Tibial nerve (tissue), 4 donors: ENCODE measurements around the gene FAM120B. TPM values are rescaled to one million over a fixed set of nuclear protein-coding genes. Genes with fewer than 3 reads are reported as not detected.

Experiments
- DNase-seq, 2 donors: peaks; one replicate each; pipeline ENCODE4 v3.0.0-alpha.2; 2019; ENCODE audit warnings: low spot score in 2 of 2
- H3K27ac ChIP-seq, 4 donors: fragments of 200-600 bp; sonication (generic) in 3 of 4; one replicate each; pipeline ENCODE4 v1.5.1; 2017 to 2019; ENCODE audit warnings: mild to moderate bottlenecking in 1 of 4
- H3K27me3 ChIP-seq, 2 donors: fragments of 200-600 bp; sonication (generic) in 1 of 2; one replicate each; pipeline versions ENCODE4 v1.5.1 to v1.6.0; 2017 to 2019
- H3K36me3 ChIP-seq, 3 donors: fragments of 200-600 bp; sonication (generic); one replicate each; pipeline ENCODE4 v1.5.1; 2018 to 2019
- H3K4me1 ChIP-seq, 4 donors: fragments of 200-600 bp; sonication (generic) in 3 of 4; one replicate each; pipeline ENCODE4 v1.5.1; 2017 to 2019
- H3K4me3 ChIP-seq, 4 donors: fragments of 200-600 bp; sonication (generic) in 3 of 4; one replicate each; pipeline ENCODE4 v1.5.1; 2017 to 2019; ENCODE audit warnings: mild to moderate bottlenecking in 1 of 4, moderate library complexity in 1 of 4
- H3K9me3 ChIP-seq, 4 donors: fragments of 200-600 bp; sonication (generic) in 3 of 4; one replicate each; pipeline ENCODE4 v1.5.1; 2017 to 2019
- CTCF ChIP-seq, 5 experiments: fragments of 200-600 bp in 3 of 5; fragments of 450-650 bp in 2 of 5; sonication (generic) in 3 of 5; IDR thresholded peaks; one replicate each; pipeline ENCODE4 v1.5.1; 2016 to 2019; ENCODE audit warnings: antibody characterized with exemption in 5 of 5, mild to moderate bottlenecking in 3 of 5, moderate library complexity in 2 of 5
- EP300 ChIP-seq, 2 donors: sonication (generic); formaldehyde crosslinking; IDR thresholded peaks; one replicate each; pipeline ENCODE4 v1.6.1; 2017; ENCODE audit warnings: antibody characterized with exemption in 2 of 2, mild to moderate bottlenecking in 1 of 2
- POLR2A ChIP-seq, 2 donors: fragments of 450-650 bp; IDR thresholded peaks; one replicate each; pipeline ENCODE4 v1.6.1; 2017; ENCODE audit warnings: antibody characterized with exemption in 2 of 2, mild to moderate bottlenecking in 2 of 2, moderate library complexity in 2 of 2
- WGBS, 2 donors: methylation state at CpG; one replicate each; pipeline ENCODE4 v1.1.5; 2018; 5-methylcytosine and 5-hydroxymethylcytosine counted together
- total RNA-seq, 4 donors: library from RNA; depleted of rRNA; stranded (reverse); fragments of >200 nt; gene quantifications; one replicate each; pipeline ENCODE4 v1.1.0, GENCODE V29; 2016

The FAM120B gene
- total RNA-seq, 4 donors from 2014 or later: 26.0 to 35.4 (median 32.1) TPM

GRCh38 chr6:170420791-170421776 lies 114.5 kb downstream of the FAM120B start:
- Histone ChIP-seq H3K27me3 (peaks cover 0 to 16% of the 10 kb centered on the region in 2 donors), H3K4me1 (no peaks in the 10 kb centered on the region), H3K9me3 (peaks cover 0 to 5% (median 0%) of the 10 kb centered on the region in 4 donors), H3K36me3 (no peaks in the 10 kb centered on the region), H3K4me3 (no peak overlapping the region), H3K27ac (no peak overlapping the region)
- DNase-seq: no peak
- 85 to 87% methylated on average over 61 to 69 of the region's 70 CpGs for WGBS, 2 donors
- TF ChIP-seq CTCF (IDR thresholded peaks at IDR 0.05): no peak
- TF ChIP-seq POLR2A (IDR thresholded peaks at IDR 0.05): no peak
- TF ChIP-seq EP300 (IDR thresholded peaks at IDR 0.05): no peak

- Histone ChIP-seq H3K27me3 (peaks cover 0 to 16% of the 10 kb centered on the region in 2 donors), H3K9me3 (peaks cover 0 to 5% (median 0%) of the 10 kb centered on the region in 4 donors), H3K36me3 (no peaks in the 10 kb centered on the region), H3K4me3 (no peak overlapping the region), H3K4me1 (no peaks in the 10 kb centered on the region), H3K27ac (no peak overlapping the region)
- DNase-seq: no peak
- 80 to 86% methylated on average over 10 of the region's 10 CpGs for WGBS, 2 donors
- no peak for TF ChIP-seq EP300 (IDR thresholded peaks at IDR 0.05)
- TF ChIP-seq POLR2A (IDR thresholded peaks at IDR 0.05): no peak
- TF ChIP-seq CTCF (IDR thresholded peaks at IDR 0.05): no peak
Observed at GRCh38 chr6:170421921-170422320, 115.4 kb downstream of the FAM120B start.

- Histone ChIP-seq H3K9me3 (peaks cover 0 to under 1% (median 0%) of the 10 kb centered on the region in 4 donors), H3K4me1 (no peaks in the 10 kb centered on the region), H3K27me3 (peaks cover 0 to 16% of the 10 kb centered on the region in 2 donors), H3K36me3 (no peaks in the 10 kb centered on the region), H3K27ac (no peak overlapping the region), H3K4me3 (no peak overlapping the region)
- TF ChIP-seq CTCF (IDR thresholded peaks at IDR 0.05): no peak
- no peak for TF ChIP-seq POLR2A (IDR thresholded peaks at IDR 0.05)
- no peak for TF ChIP-seq EP300 (IDR thresholded peaks at IDR 0.05)
- WGBS, 2 donors: 64 to 66% methylated on average over 29 of the region's 29 CpGs
- no peak for DNase-seq
Observed at GRCh38 chr6:170423030-170423429, 116.5 kb downstream of the FAM120B start.

GRCh38 chr6:170423814-170424603 lies 117.5 kb downstream of the FAM120B start:
- no peak for TF ChIP-seq EP300 (IDR thresholded peaks at IDR 0.05)
- no peak for TF ChIP-seq POLR2A (IDR thresholded peaks at IDR 0.05)
- no peak for TF ChIP-seq CTCF (IDR thresholded peaks at IDR 0.05)
- H3K4me1 ChIP-seq: no peaks in the 10 kb centered on the region
- no peaks in the 10 kb centered on the region for H3K36me3 ChIP-seq
- H3K4me3 ChIP-seq: no peak overlapping the region
- DNase-seq: no peak
- peaks cover 0 to 16% of the 10 kb centered on the region in 2 donors for H3K27me3 ChIP-seq
- no peaks in the 10 kb centered on the region for H3K9me3 ChIP-seq
- no peak overlapping the region for H3K27ac ChIP-seq
- WGBS, 2 donors: 76 to 78% methylated on average over 19 of the region's 19 CpGs
